NCI-H2029 treated with DMSO at 0.1 percent for 48 hours (cell line): ENCODE results near the gene ENOX1.

ENCODE experiments used
- DNase-seq: peaks from one replicate; lab custom pipeline; 2025; lab: John Stamatoyannopoulos, UW

The ENOX1 gene

DNA sequence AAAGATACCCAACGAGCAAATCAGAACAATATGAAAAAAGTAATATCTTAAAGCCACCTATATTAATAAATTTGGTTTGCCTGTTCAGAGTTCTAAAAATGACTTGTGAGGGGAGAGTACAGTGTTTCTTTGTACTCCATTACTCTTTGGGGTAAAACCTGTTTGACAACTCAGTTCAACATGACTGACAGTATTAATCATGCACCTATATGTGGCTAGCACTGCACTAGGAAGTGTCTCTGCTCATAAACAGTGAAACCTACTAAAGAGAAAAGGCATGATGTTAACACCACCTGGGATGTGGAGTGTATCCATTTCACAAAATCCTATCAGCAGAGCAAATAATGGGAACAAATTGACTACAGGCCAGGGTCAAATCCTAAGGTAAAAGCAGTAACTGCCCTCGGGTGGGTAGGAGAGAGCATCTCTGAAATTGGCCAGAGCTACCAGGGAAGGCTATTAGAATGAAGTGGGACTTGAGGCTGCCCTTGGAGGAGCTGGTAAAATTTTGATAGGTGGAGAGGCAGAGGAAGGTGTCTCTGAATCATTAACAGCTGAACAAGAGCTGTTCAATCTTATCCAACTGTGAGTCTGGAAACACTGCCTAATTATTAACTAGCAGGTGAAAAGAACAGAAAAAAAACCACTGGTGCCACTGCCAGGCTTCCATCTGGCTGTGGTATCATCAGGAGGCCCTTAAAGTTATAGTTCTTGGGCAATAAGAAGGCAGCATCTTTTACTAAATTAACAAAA is 398.3 kb downstream of the ENOX1 start:
- DNase-seq: no peak

DNA sequence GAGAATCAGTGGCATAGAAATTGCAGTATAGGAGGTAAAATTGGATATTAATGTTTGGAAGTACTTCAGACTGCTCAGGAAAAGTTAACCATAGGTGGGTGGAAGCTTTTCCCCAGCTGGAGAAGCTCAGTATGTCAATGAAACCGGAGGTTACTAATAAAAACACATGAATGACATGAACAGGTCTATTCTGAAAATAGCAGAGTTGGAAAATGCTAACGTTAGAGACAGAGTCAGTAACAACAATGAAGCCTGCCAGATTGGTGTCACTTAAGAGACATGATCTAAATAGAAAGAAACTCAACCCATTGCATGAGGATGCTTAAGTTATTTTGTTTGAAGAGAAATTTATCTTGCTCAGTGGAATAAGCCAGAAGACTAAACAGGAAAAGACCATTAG is 398.9 kb downstream of the ENOX1 start:
- DNase-seq: no peak

DNA sequence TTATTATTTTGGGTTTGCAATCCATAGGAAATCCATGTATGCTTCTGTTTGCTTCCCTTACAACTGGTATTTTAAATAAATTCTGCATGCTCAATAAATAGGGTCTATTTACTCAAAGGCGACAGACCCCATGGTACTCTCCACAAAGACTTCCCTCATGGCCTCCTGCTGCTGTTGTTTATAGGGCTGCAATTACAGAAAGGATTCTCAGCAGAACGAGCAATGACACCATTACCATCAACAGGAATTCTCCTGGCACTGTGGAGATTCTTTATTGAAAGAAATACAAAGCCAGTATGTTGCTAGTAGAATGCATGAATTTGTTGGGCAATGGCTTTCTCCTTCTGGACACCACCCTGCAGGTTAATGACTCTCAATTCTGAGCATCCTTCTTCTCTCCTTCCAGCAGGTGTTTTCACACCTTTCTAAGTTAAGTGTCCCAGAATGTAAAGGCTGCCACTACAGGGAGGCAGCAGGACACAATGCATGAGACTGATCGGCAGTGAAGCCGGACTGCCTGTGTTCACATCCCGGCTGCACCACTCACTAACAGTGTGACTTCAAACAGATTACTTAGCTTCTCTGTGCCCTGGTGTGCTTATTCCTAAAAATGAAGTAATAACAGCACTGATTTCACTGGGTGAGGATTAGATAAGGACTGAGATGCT is 403.1 kb downstream of the ENOX1 start:
- DNase-seq: no peak

DNA sequence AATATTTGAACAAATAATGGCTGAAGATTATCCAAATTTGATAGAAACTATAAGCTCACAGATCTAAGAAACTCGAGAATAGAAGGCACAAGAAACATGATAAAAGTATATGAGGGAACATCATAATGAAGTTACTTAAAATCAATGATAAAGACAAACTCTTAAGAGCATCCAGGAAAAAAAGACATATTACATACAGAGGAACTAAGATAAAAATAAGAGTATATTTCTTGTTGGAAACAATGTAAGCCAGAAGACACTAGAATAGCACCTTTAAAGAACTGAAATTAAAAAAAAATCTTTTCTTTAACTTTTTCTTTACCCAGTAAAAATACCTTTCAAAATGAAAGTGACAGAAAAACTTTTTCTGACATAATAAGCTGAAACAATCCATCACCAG is 407.0 kb downstream of the ENOX1 start:
- no peak for DNase-seq

DNA sequence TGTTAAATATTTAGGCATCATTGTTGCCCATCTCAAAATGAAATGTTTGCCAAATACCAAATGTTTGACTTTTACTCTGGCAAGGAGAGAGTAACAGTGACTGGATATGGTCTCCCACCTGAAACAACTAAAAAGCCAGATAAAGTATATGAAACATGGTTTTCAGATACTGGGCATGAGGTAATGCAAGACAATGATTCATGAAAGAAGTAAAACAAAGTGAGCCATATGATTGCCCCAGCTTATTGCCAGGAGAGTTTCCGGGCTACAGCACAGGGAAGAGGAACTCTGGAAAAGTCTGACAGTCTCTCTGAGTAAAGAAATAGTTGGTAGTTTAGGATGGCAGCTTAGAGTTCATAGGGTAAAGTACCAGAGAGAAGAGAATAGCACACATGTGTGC is 408.8 kb downstream of the ENOX1 start:
- no peak for DNase-seq

- DNase-seq: no peak
Measured at GRCh38 chr13:43377149-43377548, 409.6 kb downstream of the ENOX1 start.

- no peak for DNase-seq
Measured at GRCh38 chr13:43376596-43376995, 410.2 kb downstream of the ENOX1 start.

- DNase-seq: no peak
Measured at GRCh38 chr13:43375797-43376465, 410.8 kb downstream of the ENOX1 start.

GRCh38 chr13:43374621-43375020 is 412.2 kb downstream of the ENOX1 start:
- no peak for DNase-seq

GRCh38 chr13:43373400-43373799 is 413.4 kb downstream of the ENOX1 start:
- DNase-seq: no peak

DNA sequence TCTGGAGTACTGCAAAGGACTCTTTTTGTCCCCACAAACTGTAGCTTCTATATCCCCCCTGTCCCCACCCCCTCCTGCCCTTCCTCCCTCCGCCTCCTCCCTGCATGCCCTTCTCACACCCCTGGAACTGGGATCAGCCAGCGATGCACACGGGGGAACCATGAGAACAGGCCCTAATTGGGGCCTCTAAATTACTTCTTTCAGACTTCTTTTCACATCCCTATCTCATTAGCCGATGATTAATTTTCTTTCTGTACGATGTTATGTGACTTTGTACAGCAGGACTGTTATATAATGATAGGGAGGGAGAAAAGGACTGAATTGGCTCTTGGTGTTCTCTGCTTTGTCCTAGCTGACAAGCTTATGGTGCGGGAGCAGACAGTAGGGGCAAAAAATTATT is 415.9 kb downstream of the ENOX1 start:
- DNase-seq: no peak

- DNase-seq: no peak
Measured at GRCh38 chr13:43369319-43369718, 417.5 kb downstream of the ENOX1 start.

DNA sequence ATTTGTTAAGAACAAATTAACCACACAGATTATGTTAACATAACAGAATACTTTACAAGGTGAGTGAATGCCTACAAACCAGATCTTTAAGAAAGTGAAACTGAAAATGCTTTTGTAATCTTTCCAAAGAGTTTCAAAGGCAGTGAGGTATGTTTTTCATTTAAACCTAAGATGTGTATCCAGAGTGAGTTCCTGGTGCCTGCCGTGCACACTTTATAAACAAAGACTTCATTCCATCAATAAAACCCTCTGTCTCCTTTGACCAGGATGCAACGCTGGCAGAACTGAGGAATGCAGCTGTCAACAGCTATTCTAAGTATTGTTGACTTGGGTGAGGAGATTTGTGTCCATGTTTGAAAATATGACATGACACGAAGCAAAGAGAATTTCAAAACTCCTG is 418.8 kb downstream of the ENOX1 start:
- no peak for DNase-seq

DNA sequence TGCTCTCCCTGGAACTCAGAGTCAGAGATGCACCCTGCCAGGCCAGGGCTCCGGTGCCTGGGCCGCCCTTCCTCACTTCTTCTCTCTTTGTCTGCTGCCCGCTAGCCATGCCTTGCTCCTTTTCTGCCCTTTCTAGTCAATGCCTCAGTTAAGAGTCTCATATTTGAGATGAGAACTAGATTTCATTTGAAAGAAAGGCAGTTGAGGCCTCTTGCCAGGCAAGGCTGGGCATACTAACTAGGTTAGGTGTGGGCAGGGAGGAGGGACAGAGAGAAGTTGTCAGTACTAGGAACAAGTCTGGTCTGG is 421.8 kb downstream of the ENOX1 start:
- DNase-seq: no peak

DNA sequence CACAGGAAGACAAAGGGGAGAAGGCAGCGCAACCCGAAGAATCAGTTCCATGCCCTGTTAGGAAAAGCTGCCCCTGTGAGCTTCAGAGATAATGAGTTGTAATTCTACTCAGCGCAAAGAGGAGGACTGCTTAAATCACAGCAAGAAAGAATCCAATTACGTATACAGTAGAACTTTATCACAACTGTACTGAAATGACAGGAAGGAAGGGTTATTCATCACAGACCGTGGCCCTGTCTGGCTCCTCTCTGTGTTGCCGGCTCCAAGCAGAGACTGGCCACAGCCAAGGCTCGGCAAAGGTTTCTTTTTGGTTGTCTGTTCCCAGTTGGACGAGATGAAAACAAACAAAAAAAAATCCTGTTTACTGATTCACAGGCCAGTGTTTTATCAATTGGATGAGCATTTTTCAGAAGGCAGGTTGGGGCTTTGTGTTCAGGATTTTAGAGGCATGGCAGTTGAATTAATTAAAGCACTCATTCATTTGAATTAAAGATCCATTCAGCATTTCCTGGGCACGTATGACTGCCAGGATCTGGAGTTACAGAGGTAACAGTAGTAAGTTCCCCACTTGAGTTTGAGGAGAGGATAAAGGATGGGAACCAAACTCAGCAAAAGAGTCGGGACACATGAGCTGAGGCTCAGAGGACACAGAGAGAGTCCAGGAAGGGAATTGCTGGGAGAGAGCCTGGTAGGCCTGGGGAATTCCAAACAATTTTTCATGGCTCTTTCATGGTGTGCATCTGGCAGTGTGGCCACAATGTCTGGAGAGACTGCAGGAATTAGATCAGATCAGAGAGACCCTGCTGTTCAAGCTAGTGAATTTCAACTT is 422.3 kb downstream of the ENOX1 start:
- no peak for DNase-seq

DNA sequence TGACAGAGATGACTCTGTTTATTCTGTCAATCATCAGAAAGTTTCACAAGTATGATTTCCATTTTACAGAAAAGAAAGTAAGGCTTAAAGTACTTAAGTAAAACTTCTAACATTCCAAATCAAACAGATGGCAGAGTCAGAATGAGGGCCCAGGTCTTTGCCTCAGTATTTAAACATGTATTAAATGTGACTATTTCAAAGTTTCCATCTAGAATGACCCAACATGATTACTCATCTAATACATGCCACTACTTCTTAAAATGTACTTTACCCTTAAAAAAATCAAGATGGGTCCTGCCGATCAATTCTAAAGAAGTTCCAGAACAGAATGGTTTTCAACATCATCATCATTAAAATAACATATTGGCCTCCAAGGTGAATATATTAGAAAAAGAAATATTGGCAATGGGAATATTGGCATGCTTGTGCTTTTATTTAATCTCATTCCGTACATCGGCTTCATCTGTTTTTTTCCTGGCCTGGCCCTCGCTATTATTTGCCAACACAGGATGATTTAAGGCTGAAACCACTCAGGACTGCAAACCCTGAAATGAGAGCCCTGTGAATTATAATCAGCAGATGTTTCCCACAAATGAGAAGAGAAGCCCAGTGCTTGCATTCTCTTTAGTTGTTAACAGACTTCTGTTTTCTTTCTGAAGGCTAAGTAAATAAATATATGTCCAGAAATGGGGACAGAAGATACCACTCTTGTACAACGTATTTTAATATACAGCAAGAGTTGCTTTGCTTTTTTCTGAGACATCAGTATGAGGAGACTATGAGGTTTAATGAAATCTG is 423.4 kb downstream of the ENOX1 start:
- DNase-seq: no peak

- no peak for DNase-seq
Measured at GRCh38 chr13:43362556-43362955, 424.2 kb downstream of the ENOX1 start.

DNA sequence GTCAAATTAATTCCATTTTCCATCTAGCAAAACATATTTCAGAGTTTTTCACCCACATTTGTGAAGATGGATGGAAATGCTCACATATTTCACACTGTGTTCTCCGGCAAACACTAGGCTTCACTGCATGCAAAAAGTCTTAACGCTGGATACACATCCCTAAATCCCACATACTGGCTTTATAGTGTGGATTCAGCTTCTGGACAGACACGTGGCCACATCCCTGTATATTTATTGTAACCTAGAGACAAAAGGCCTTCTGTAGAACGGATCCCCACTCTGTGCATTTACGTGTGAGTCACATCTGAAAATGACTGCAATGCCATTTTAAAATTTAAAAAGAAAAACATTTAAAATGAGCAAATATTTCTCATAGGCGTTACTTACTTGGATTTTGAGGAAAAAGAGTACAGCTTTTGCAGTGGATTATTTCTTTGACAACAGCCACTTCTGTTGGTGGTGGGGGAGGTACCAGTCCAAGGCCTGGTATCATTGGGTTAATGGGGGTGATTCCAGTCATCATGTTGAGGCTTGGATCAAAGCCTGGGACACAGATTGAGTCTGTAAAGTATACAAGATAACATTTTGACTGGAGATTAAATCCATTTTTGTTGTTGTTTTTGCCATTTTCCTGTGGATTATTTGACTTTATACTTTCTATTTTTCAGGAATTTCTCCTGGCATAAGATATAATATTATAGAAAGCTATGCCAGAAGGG is 425.7 kb downstream of the ENOX1 start:
- no peak for DNase-seq

- DNase-seq: no peak
Measured at GRCh38 chr13:43360171-43360570, 426.6 kb downstream of the ENOX1 start.

DNA sequence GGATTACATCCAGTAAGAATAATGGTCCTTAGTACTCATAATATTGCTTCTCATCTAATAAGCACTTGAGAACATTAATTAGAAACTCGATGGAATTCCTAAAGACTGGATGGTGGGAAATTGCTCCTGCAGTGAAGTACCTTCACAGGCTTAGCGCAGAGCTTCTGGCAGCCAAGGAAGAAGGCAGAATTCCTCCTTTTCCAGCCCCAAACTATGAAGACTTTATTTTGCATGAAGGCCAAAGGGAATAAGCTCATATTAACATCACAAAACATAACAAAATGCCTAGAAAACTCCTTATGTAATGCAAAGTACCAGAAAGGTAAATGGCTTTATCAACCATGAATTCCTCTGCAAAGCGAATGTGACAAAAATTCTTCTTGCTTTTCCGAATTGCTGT is 427.2 kb downstream of the ENOX1 start:
- no peak for DNase-seq

DNA sequence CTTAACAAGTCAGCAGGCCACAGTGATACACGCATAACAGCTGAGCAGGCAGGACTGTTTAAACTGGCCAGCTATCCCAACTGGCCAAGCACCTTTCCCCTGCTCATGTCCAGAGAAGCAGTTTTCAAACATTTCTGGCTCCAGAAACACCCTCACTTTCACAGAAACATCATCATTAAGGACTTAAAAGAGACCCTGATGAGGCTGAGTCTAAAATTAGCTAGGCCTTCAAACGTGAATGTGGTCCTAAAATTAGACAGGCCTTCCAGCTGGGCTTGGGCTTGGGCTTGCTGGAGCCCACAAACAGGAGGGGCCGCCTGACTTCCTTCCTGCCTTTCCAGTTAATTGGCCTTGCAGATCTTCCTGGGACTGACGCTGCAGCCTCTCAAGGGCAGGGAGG is 429.2 kb downstream of the ENOX1 start:
- no peak for DNase-seq
